IMR-90 (cell line): ENCODE measurements around the gene IL18R1.

Source experiments
- CTCF ChIP-seq: conservative IDR thresholded peaks from 2 replicates; pipeline ENCODE4 v1.5.1; 2012; ENCODE audit warnings: mild to moderate bottlenecking, low read depth, low read length, improper control_type of control experiment
- MAFK ChIP-seq: IDR thresholded peaks from 2 replicates; pipeline ENCODE4 v1.6.1; 2012; ENCODE audit warnings: low read depth, low read length, improper control_type of control experiment
- MXI1 ChIP-seq: IDR thresholded peaks from 2 replicates; pipeline ENCODE4 v1.6.1; 2012; ENCODE audit warnings: low read depth, mild to moderate bottlenecking, low read length, moderate library complexity, borderline replicate concordance
- POLR2A ChIP-seq: IDR thresholded peaks from 2 replicates; pipeline ENCODE4 v1.6.1; 2012; ENCODE audit warnings: mild to moderate bottlenecking, low read depth, low read length
- RAD21 ChIP-seq: IDR thresholded peaks from 2 replicates; pipeline ENCODE4 v1.6.1; 2012; ENCODE audit warnings: low read length, improper control_type of control experiment
- SMC3 ChIP-seq: fragments of 150-350 bp; IDR thresholded peaks from 2 replicates; pipeline ENCODE4 v1.6.1; 2016; ENCODE audit warnings: low read depth, mild to moderate bottlenecking, antibody characterized with exemption, low read length, moderate library complexity
- USF2 ChIP-seq: fragments of 150-350 bp; IDR thresholded peaks from 2 replicates; pipeline ENCODE4 v1.6.1; 2017; ENCODE audit warnings: mild to moderate bottlenecking, antibody characterized with exemption, low read length, low read depth

GRCh38 chr2:102383722-102384121, 28.1 kb downstream of the IL18R1 start:
- TF ChIP-seq CTCF (no peak), MXI1 (no peak), MAFK (no peak), USF2 (no peak), SMC3 (no peak), POLR2A (no peak), RAD21 (no peak)
